Large intestine (tissue), 3 donors: Measurements from ENCODE around the gene NELFB. TPM values are rescaled to one million over a fixed set of nuclear protein-coding genes. Genes with fewer than 3 reads are reported as not detected.
A peak's percentile ranks its signal among the peaks of the same experiment; 100 is the strongest.

ENCODE experiments used
- DNase-seq, 2 donors: peaks; one replicate each; pipeline versions ENCODE4 v3.0.0 to v3.0.0-alpha.2; 2013
- H3K27ac ChIP-seq: one replicate; pipeline ENCODE4 v1.5.1; 2013; ENCODE audit warnings: low read length
- H3K27me3 ChIP-seq: 2 replicates; pipeline ENCODE4 v1.6.1; 2013; ENCODE audit warnings: low read length; ENCODE audit not compliant: control insufficient read depth, insufficient read depth
- H3K36me3 ChIP-seq: 2 replicates; pipeline ENCODE4 v1.6.1; 2013; ENCODE audit warnings: low read length; ENCODE audit not compliant: control insufficient read depth, insufficient read depth
- H3K4me1 ChIP-seq: one replicate; pipeline ENCODE4 v1.6.1; 2013; ENCODE audit warnings: low read length; ENCODE audit not compliant: control insufficient read depth, insufficient read depth
- H3K4me3 ChIP-seq: one replicate; pipeline ENCODE4 v1.5.1; 2013; ENCODE audit warnings: low read length
- H3K9me3 ChIP-seq: one replicate; pipeline ENCODE4 v1.6.1; 2013; ENCODE audit warnings: mild to moderate bottlenecking, low read depth, low read length, moderate library complexity; ENCODE audit not compliant: control insufficient read depth
- WGBS: methylation state at CpG from one replicate; pipeline ENCODE4 v1.1.5; 2013; ENCODE audit warnings: low lambda C conversion rate; ENCODE audit not compliant: insufficient coverage; 5-methylcytosine and 5-hydroxymethylcytosine counted together
- polyA plus RNA-seq: library from polyadenylated mRNA; unstranded; fragments of 120-200 nt; gene quantifications from one replicate; pipeline ENCODE4 v1.2.1, GENCODE V29; 2013

NELFB gene
- polyA plus RNA-seq, 1 donor, result 45.9 TPM

DNA sequence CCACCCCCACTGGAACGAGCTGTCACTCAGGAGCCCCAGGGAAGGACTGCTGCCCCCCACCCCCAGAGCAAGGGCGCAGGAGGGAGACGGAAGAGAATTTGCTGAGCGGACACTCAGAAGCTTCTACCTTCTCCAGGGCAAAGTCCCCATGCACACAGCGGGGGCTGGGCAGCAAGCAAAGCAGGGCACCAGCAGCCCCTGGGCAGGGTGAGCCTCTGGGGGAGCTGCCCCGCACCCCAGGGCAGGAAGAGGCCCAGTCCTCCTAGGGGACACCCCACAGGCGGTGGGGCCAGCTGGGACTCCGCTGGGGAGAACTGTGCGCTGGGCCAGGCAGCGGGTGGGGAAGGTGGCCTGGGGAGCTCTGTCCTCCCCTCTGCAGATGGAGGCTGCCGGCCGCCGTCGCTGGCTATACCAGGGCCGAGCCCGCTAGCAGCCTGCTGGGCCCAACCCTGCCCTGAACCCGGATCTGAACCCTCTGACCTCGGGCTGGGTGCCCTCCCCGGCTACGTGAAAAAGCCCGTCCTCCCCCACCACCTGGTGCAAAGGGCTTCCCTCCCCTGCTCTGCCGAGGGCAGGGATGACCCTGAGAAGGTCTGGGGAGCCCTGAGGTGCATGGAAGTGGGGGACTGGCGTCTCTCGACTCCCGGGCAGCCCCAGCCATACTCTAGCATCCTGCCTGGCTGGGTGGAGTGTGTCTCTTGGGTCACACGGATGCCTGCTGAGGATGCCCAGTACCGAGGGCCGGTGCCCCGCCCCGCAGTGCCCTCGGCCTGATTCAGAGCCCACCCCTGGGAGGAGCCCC is 25.0 kb upstream of the NELFB start:
- H3K27ac ChIP-seq, result peak overlapping the region; percentile 91

DNA sequence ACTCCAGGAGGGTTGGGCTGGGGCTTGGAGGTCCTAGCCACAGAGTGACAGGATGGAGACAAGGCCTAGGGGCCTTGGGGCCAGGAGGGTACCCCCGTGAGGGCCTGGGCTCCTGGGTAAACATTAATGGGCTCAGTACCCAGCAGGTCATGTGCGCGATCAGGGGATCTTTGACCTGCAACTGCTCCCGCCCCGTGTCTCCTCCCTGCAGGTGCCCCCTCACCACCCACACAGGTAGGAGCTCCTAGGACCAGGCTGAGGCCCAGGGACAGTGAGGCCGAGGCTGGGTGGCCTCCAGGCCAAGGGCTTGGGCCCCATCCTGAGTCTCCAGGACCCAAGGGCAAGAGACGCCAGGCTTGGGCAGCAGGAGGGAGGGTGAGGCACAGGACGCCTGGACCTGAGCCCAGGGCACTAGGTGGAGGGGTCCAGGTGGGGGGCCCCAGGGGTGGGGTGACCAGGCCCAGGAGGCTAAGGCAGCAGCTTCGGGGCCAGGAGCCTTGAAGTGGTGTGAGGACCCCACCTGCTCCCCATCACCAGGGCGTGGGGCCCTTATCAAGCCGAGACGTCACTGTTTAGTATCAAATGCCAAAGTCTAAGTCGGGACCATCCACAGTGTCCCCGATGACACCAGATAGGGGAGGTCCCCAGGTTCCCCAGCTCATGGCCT is 24.3 kb upstream of the NELFB start, which contains the start of gene SLC34A3:
Gene SLC34A3 (plus strand): TSS at position 197 of the 667 bp plus-strand sequence. CDS start 802 bp downstream, outside the sequence.
- DNase-seq, result peak; percentile 94 to 97
- H3K4me1 ChIP-seq, result peaks cover 77% of the 10 kb centered on the region
- H3K36me3 ChIP-seq, result peaks cover 18% of the 10 kb centered on the region
- peaks cover 28% of the 10 kb centered on the region for H3K9me3 ChIP-seq
- H3K4me3 ChIP-seq, result peak within 1 kb of the TSS; percentile 21
- H3K27ac ChIP-seq, result peak within 1 kb of the TSS; percentile 91
- no CpG with 5 or more reads among the region's 14 CpGs for WGBS
- H3K27me3 ChIP-seq, result no peaks in the 10 kb centered on the region

More for the DNA sequence above, 25.0 kb upstream of the NELFB start:
- H3K27me3 ChIP-seq, result no peaks in the 10 kb centered on the region
- H3K4me1 ChIP-seq, result peaks cover 79% of the 10 kb centered on the region
- H3K9me3 ChIP-seq, result peaks cover 25% of the 10 kb centered on the region
- DNase-seq, result peak; percentile 83 to 92
- H3K4me3 ChIP-seq, result peak overlapping the region; percentile 21
- H3K36me3 ChIP-seq, result peaks cover 18% of the 10 kb centered on the region
- WGBS, result no CpG with 5 or more reads among the region's 31 CpGs

DNA sequence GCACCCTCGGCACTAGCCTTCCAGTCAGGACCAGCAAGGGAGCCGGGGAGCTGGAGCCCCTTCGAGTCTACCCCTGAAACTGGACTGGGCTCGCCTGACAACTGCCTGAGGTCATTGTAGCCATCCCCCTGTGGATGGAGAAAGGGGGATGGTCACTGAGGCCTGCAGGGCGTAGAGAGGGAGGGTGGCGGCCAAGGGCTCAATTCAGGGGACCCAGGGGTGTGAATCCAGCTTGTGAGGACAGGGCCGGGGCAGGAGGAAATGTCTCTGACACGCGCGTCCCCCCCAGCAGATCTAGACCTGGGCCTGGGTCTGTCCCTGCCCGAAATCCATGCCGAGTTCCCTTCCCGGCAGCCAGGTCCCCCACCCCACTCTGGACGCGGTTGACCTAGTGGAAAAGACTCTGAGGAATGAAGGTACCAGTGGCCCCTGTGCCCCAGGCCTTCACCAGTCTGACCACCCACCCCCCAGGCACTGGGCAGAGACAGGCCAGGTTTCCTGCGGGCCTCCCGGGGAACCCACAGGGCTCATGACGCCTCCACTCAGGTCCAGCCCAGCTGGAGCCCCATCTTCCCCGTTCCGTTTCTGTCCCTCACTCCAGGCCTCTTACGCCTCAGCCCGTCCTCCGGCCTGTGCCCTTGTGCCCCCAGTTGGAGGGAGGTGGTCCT is 23.6 kb upstream of the NELFB start:
- DNase-seq, result peak in 1 of 2 donors; percentile 27
- Histone ChIP-seq H3K27me3 (no peaks in the 10 kb centered on the region), H3K4me1 (peaks cover 70% of the 10 kb centered on the region), H3K9me3 (peaks cover 32% of the 10 kb centered on the region), H3K36me3 (peaks cover 18% of the 10 kb centered on the region), H3K27ac (peak overlapping the region; percentile 91), H3K4me3 (peak overlapping the region; percentile 20)
- no CpG with 5 or more reads among the region's 23 CpGs for WGBS

DNA sequence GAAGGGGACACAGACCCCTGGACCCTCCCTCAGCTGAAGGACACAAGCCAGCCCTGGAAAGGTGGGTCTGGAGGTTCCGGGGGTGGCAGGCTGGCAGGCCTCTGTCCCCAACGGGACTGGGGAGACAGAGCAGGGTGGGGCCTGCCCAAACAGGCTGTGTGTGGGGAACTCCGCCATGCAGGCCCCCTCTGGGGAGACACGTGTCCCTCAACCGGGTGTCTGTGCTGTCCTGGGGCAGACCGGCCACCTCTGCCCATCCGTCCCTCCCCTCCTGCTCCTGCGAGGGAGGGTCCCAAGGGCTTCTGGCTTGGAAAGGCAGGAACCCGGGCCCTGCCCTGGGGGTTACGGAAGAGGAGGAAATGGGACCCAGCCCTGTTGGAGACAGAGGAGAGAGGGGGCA is 23.0 kb upstream of the NELFB start:
- Histone ChIP-seq H3K27me3 (no peaks in the 10 kb centered on the region), H3K36me3 (peaks cover 18% of the 10 kb centered on the region), H3K4me3 (peak overlapping the region; percentile 20), H3K9me3 (peaks cover 32% of the 10 kb centered on the region), H3K27ac (peak overlapping the region; percentile 91), H3K4me1 (peaks cover 70% of the 10 kb centered on the region)
- peak in 1 of 2 donors; percentile 30 for DNase-seq
- WGBS, result no CpG with 5 or more reads among the region's 10 CpGs

DNA sequence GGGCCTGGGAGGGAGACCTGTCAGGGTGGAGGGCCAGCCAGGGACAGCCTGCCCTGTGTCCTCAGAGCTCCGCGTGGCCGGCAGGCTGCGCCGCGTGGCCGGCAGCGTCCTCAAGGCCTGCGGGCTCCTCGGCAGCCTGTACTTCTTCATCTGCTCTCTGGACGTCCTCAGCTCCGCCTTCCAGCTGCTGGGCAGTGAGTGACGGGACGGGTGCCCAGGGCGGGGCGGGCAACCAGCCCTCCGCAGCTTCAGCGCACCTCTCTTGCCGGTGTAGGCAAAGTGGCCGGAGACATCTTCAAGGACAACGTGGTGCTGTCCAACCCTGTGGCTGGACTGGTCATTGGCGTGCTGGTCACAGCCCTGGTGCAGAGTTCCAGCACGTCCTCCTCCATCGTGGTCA is 22.6 kb upstream of the NELFB start:
- H3K27me3 ChIP-seq, result no peaks in the 10 kb centered on the region
- H3K27ac ChIP-seq, result peak overlapping the region; percentile 91
- peak overlapping the region; percentile 20 for H3K4me3 ChIP-seq
- peaks cover 32% of the 10 kb centered on the region for H3K9me3 ChIP-seq
- WGBS, result no CpG with 5 or more reads among the region's 24 CpGs
- no peak for DNase-seq
- H3K4me1 ChIP-seq, result peaks cover 70% of the 10 kb centered on the region
- peaks cover 18% of the 10 kb centered on the region for H3K36me3 ChIP-seq

DNA sequence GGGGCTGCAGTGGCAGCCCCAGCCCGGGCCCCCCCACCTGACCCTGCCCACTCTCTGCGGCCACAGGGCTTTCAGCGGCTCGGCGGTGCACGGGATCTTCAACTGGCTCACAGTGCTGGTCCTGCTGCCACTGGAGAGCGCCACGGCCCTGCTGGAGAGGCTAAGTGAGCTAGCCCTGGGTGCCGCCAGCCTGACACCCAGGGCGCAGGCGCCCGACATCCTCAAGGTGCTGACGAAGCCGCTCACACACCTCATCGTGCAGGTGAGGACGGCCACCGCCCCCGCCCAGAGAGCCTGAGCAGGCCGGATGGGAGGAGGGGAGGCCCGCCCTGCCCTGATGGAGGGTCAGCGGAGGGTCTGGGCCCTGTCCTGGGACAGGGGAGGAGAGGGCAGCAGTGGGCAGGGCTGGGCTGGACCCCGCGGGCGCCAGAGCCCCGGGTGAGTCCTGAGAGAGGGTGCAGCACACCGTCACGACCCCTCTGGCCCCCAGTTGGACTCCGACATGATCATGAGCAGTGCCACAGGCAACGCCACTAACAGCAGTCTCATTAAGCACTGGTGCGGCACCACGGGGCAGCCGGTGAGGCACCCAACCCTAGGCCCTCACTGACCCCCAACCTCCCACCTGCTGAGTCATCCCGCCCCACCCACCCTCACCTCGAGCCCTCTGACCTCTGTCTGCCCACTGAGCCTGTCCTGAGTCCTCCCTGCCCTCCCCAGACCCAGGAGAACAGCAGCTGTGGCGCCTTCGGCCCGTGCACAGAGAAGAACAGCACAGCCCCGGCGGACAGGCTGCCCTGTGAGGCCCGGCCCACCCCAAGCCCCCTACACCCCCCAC is 21.8 kb upstream of the NELFB start:
- peak in 1 of 2 donors; percentile 41 for DNase-seq
- Histone ChIP-seq H3K9me3 (peaks cover 28% of the 10 kb centered on the region), H3K36me3 (peaks cover 18% of the 10 kb centered on the region), H3K4me3 (peak overlapping the region; percentile 43), H3K4me1 (peaks cover 72% of the 10 kb centered on the region), H3K27ac (peak overlapping the region; percentile 40), H3K27me3 (no peaks in the 10 kb centered on the region)
- no CpG with 5 or more reads among the region's 40 CpGs for WGBS

DNA sequence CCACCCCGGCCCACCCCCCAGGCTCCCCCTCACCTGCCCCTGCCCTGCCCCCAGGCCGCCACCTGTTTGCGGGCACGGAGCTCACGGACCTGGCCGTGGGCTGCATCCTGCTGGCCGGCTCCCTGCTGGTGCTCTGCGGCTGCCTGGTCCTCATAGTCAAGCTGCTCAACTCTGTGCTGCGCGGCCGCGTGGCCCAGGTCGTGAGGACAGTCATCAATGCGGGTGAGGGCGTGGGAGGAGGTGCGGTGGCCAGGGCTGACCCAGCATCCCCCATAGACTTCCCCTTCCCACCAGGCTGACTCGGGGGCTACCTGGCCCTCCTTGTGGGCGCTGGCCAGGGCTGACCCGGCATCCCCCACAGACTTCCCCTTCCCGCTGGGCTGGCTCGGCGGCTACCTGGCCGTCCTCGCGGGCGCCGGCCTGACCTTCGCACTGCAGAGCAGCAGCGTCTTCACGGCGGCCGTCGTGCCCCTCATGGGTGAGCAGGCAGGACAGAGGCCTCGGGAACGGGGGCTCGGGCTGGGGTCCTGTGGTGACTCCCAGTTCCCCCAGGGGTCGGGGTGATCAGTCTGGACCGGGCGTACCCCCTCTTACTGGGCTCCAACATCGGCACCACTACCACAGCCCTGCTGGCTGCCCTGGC is 21.0 kb upstream of the NELFB start:
- Histone ChIP-seq H3K36me3 (peaks cover 18% of the 10 kb centered on the region), H3K27me3 (no peaks in the 10 kb centered on the region), H3K27ac (peak overlapping the region; percentile 95), H3K9me3 (peaks cover 24% of the 10 kb centered on the region), H3K4me1 (peaks cover 72% of the 10 kb centered on the region), H3K4me3 (peak overlapping the region; percentile 80)
- WGBS, result no CpG with 5 or more reads among the region's 40 CpGs
- peak in 1 of 2 donors; percentile 48 for DNase-seq

DNA sequence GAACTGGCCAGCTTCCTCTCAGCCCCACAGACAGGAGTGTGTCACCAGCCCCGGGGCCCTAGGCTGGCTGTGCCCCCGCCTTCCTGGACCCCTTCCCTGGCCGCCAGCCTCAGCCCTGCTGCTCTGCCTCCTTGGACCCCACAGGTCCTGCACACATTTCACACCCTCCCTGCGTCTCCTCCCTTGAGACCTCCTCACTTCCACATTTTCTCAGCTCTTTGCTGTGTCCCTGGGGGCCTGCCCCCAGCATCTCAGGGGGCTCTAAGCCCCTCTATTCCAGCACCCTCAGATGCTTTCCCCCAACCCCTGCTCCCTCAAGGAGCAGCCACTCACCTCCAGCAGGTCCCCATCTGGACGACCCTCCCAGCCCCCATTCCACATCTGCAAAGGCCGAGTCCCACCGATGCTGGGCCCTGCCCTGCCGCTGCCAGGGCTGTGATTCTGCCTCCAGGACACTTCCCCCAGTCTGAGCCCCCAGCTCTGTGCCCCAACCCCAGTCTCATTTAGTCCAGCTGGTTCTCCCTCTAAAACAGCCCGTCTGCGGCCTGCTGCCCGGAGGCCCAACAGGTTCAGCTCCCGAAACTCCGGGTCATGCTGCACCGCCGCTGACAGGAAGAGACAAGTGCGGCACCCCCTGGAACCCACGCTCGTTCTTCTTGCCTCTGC is 20.2 kb upstream of the NELFB start:
- no CpG with 5 or more reads among the region's 18 CpGs for WGBS
- Histone ChIP-seq H3K4me1 (peaks cover 71% of the 10 kb centered on the region), H3K27me3 (no peaks in the 10 kb centered on the region), H3K36me3 (peaks cover 18% of the 10 kb centered on the region), H3K4me3 (peak overlapping the region; percentile 80), H3K9me3 (peaks cover 24% of the 10 kb centered on the region), H3K27ac (peak overlapping the region; percentile 95)
- peak in 1 of 2 donors; percentile 28 for DNase-seq
